Activated T-helper 1 cell treated with anti-CD3 and anti-CD28 coated beads, Interleukin-2, amount 50 U/mL, for 16 hours (primary cell): ENCODE results near the gene LAMC1.

Experiments used
- DNase-seq, 2 donors: peaks; one replicate each; pipeline ENCODE4 v3.0.0-alpha.2; 2020; ENCODE audit warnings: low read depth in 1 of 2, low spot score in 1 of 2

LAMC1 gene

GRCh38 chr1:183105449-183105848, 82.2 kb downstream of the LAMC1 start:
- no peak for DNase-seq

GRCh38 chr1:183106166-183106565, 82.9 kb downstream of the LAMC1 start:
- no peak for DNase-seq

GRCh38 chr1:183106746-183107145, 83.5 kb downstream of the LAMC1 start:
- DNase-seq, result no peak

GRCh38 chr1:183110326-183110880, 87.2 kb downstream of the LAMC1 start:
- no peak for DNase-seq

- DNase-seq, result no peak
These were observed 91.2 kb downstream of the LAMC1 start for GRCh38 chr1:183114441-183114840.

GRCh38 chr1:183116416-183116815, 93.2 kb downstream of the LAMC1 start:
- DNase-seq, result no peak

GRCh38 chr1:183121609-183122008, 98.4 kb downstream of the LAMC1 start:
- no peak for DNase-seq

GRCh38 chr1:183124259-183124658, 101.0 kb downstream of the LAMC1 start:
- no peak for DNase-seq

GRCh38 chr1:183125279-183125999, 102.2 kb downstream of the LAMC1 start:
- no peak for DNase-seq

- DNase-seq, result no peak
These were observed 102.8 kb downstream of the LAMC1 start for GRCh38 chr1:183126000-183126366.

- DNase-seq, result no peak
These were observed 103.3 kb downstream of the LAMC1 start for GRCh38 chr1:183126528-183126927.

- no peak for DNase-seq
These were observed 106.9 kb downstream of the LAMC1 start for GRCh38 chr1:183129921-183130690.

GRCh38 chr1:183131166-183131565, 107.9 kb downstream of the LAMC1 start:
- no peak for DNase-seq

- no peak for DNase-seq
These were observed 112.1 kb downstream of the LAMC1 start for GRCh38 chr1:183135336-183135735.

- no peak for DNase-seq
These were observed 114.6 kb downstream of the LAMC1 start for GRCh38 chr1:183137782-183138181.

- DNase-seq, result no peak
These were observed 115.1 kb downstream of the LAMC1 start for GRCh38 chr1:183138301-183138700.

- DNase-seq, result no peak
These were observed 116.2 kb downstream of the LAMC1 start for GRCh38 chr1:183139281-183139942.

- DNase-seq, result no peak
These were observed 117.4 kb downstream of the LAMC1 start for GRCh38 chr1:183140633-183141032.

GRCh38 chr1:183142171-183142570, 119.0 kb downstream of the LAMC1 start:
- no peak for DNase-seq

- no peak for DNase-seq
These were observed 120.5 kb downstream of the LAMC1 start for GRCh38 chr1:183143576-183144315.

GRCh38 chr1:183144752-183145151, 121.5 kb downstream of the LAMC1 start:
- DNase-seq, result no peak
